HCT116 (cell line): ENCODE measurements around the gene FADS6. TPM values are rescaled to one million over a fixed set of nuclear protein-coding genes. Genes with fewer than 3 reads are reported as not detected.

ENCODE experiments used
- ATAC-seq: fragments of 200-7000 bp; cut with Tn5 transposase; 2 replicates; pipeline ENCODE4 v1.9.1; 2020; ENCODE audit warnings: mild to moderate bottlenecking, moderate library complexity
- BruUV-seq: library from RNA; stranded (reverse); fragments of 400-500 nt; replicated peaks from 2 replicates; lab custom pipeline; 2021; lab: Mats Ljungman, UMichigan
- CTCF ChIA-PET: fragments of 300-600 bp; sonication (Branson Sonifier 250); formaldehyde crosslinking; loops from one replicate; lab custom pipeline; 2021; ENCODE audit warnings: antibody characterized with exemption; lab: Charles Lee
- POLR2A ChIA-PET: fragments of 300-600, 350-600 bp; sonication (Branson Sonifier 250); formaldehyde crosslinking; loops from one replicate; lab custom pipeline; 2021; ENCODE audit warnings: antibody characterized with exemption; lab: Charles Lee
- RAD21 ChIA-PET, 2 experiments: fragments of 300-600 bp; sonication (Branson Sonifier 250); formaldehyde crosslinking; loops; one replicate each; lab custom pipeline; 2023; ENCODE audit warnings: low total read pairs in 2 of 2; ENCODE audit not compliant: uncharacterized antibody in 2 of 2, unreplicated experiment in 2 of 2, low non-redundant PET in 1 of 2; lab: Charles Lee
- DNase-seq: peaks from one replicate; pipeline ENCODE4 v3.0.0-alpha.2; 2010; ENCODE audit warnings: low read depth, low spot score
- H2AFZ ChIP-seq: fragments of 200-600 bp; shearing (Covaris generic), sonication (generic); 2 replicates; pipeline ENCODE4 v1.6.1; 2017; ENCODE audit warnings: low read depth, mixed run types, mixed read lengths, antibody characterized with exemption, low read length; ENCODE audit not compliant: poor library complexity, severe bottlenecking
- H3K27ac ChIP-seq: 2 replicates; pipeline ENCODE4 v1.5.1; 2012; ENCODE audit warnings: low read depth, low read length
- H3K27me3 ChIP-seq: fragments of 200-600 bp; sonication (generic); 2 replicates; pipeline ENCODE4 v1.6.1; 2016; ENCODE audit warnings: mixed run types, low read length, mixed read lengths; ENCODE audit not compliant: insufficient read depth
- H3K36me3 ChIP-seq, 2 experiments: fragments of 200-500 bp in 1 of 2; fragments of 200-600 bp in 1 of 2; sonication (Bioruptor generic) in 1 of 2; sonication (generic) in 1 of 2; 2 replicates each; pipeline versions ENCODE4 v1.5.1 to v1.6.1; 2014 to 2016; ENCODE audit warnings: low read length in 2 of 2, inconsistent platforms in 1 of 2, mixed read lengths in 1 of 2, mixed run types in 1 of 2; ENCODE audit not compliant: insufficient read depth in 2 of 2, control insufficient read depth in 1 of 2
- H3K4me1 ChIP-seq, 2 experiments: fragments of 200-600 bp in 1 of 2; sonication (generic) in 1 of 2; 2 replicates each; pipeline versions ENCODE4 v1.5.1 to v1.6.1; 2012 to 2017; ENCODE audit warnings: low read length in 2 of 2, inconsistent platforms in 1 of 2, mild to moderate bottlenecking in 1 of 2, mixed read lengths in 1 of 2, mixed run types in 1 of 2, moderate library complexity in 1 of 2; ENCODE audit not compliant: insufficient read depth in 2 of 2, control insufficient read depth in 1 of 2
- H3K4me2 ChIP-seq: fragments of 200-600 bp; sonication (generic); 2 replicates; pipeline ENCODE4 v1.6.1; 2017; ENCODE audit warnings: mixed run types, low read length, mixed read lengths
- H3K4me3 ChIP-seq, 2 experiments: fragments of 200-600 bp in 1 of 2; sonication (generic) in 1 of 2; replicated peaks in 1 of 2; 2 replicates each; pipeline ENCODE4 v1.5.1; 2011 to 2016; ENCODE audit warnings: low read length in 2 of 2, control low read depth in 1 of 2, low read depth in 1 of 2, mild to moderate bottlenecking in 1 of 2, mixed read lengths in 1 of 2, mixed run types in 1 of 2
- H3K79me2 ChIP-seq: fragments of 200-600 bp; sonication (generic); 2 replicates; pipeline ENCODE4 v1.6.1; 2017; ENCODE audit warnings: mild to moderate bottlenecking, mixed run types, low read length, moderate library complexity, mixed read lengths; ENCODE audit not compliant: insufficient read depth
- H3K9ac ChIP-seq: fragments of 200-600 bp; sonication (generic); 2 replicates; pipeline ENCODE4 v1.6.1; 2016; ENCODE audit warnings: low read length, mixed read lengths
- H3K9me2 ChIP-seq: fragments of 200-600 bp; sonication (generic), shearing (Covaris generic); 2 replicates; pipeline ENCODE4 v1.6.1; 2017; ENCODE audit warnings: mixed run types, mild to moderate bottlenecking, moderate library complexity; ENCODE audit not compliant: insufficient read depth
- H3K9me3 ChIP-seq, 2 experiments: fragments of 200-500 bp in 1 of 2; fragments of 200-600 bp in 1 of 2; sonication (Bioruptor generic) in 1 of 2; sonication (generic) in 1 of 2; 2 replicates each; pipeline ENCODE4 v1.6.1; 2014 to 2017; ENCODE audit warnings: low read length in 2 of 2, mixed read lengths in 2 of 2, inconsistent platforms in 1 of 2, low read depth in 1 of 2, mild to moderate bottlenecking in 1 of 2, mixed run types in 1 of 2, moderate library complexity in 1 of 2; ENCODE audit not compliant: control insufficient read depth in 1 of 2, insufficient read depth in 1 of 2
- H4K20me1 ChIP-seq: fragments of 200-600 bp; sonication (generic), shearing (Covaris generic); 2 replicates; pipeline ENCODE4 v1.6.1; 2017; ENCODE audit warnings: mixed run types, mild to moderate bottlenecking, moderate library complexity; ENCODE audit not compliant: insufficient read depth
- CEBPB ChIP-seq: IDR thresholded peaks from 2 replicates; pipeline ENCODE4 v1.6.1; 2012; ENCODE audit warnings: low read depth
- EZH2 ChIP-seq: fragments of 200-600 bp; sonication (generic); IDR thresholded peaks from 2 replicates; pipeline ENCODE4 v1.6.1; 2017; ENCODE audit warnings: antibody characterized with exemption, mixed run types
- FOSL1 ChIP-seq: IDR thresholded peaks from 2 replicates; pipeline ENCODE4 v1.6.1; 2012; ENCODE audit warnings: low read depth
- JUND ChIP-seq: IDR thresholded peaks from 2 replicates; pipeline ENCODE4 v1.6.1; 2012
- MAX ChIP-seq: IDR thresholded peaks from 2 replicates; pipeline ENCODE4 v1.6.1; 2012
- RAD21 ChIP-seq: IDR thresholded peaks from 2 replicates; pipeline ENCODE4 v1.6.1; 2012; ENCODE audit warnings: low read depth, mild to moderate bottlenecking
- SP1 ChIP-seq: IDR thresholded peaks from 2 replicates; pipeline ENCODE4 v1.6.1; 2012; ENCODE audit warnings: low read depth
- ZBTB33 ChIP-seq: IDR thresholded peaks from 2 replicates; pipeline ENCODE4 v1.6.1; 2011; ENCODE audit warnings: mild to moderate bottlenecking, low read length, moderate library complexity; ENCODE audit not compliant: insufficient replicate concordance; ENCODE audit errors: extremely low read depth
- ZNF274 ChIP-seq: fragments of 200-500 bp; sonication (Bioruptor generic); IDR thresholded peaks from 2 replicates; pipeline ENCODE4 v1.6.1; 2014; ENCODE audit warnings: mild to moderate bottlenecking, low read depth, low read length, inconsistent platforms
- intact Hi-C: fragments of 100-400 bp; cut with micrococcal nuclease; formaldehyde crosslinking; loops from 2 replicates; pipeline ENCODE4 v1.10.0; 2022
- total RNA-seq: library from RNA; stranded (reverse); gene quantifications from one replicate; pipeline ENCODE4 v1.2.1, GENCODE V29; 2021; ENCODE audit not compliant: unreplicated experiment
- TF ChIP-seq, protein P1 (sequence below): IDR thresholded peaks from 2 replicates; pipeline ENCODE4 v1.6.1; 2012

FADS6 gene
- total RNA-seq, 1 experiment from 2014 or later: not detected

DNA sequence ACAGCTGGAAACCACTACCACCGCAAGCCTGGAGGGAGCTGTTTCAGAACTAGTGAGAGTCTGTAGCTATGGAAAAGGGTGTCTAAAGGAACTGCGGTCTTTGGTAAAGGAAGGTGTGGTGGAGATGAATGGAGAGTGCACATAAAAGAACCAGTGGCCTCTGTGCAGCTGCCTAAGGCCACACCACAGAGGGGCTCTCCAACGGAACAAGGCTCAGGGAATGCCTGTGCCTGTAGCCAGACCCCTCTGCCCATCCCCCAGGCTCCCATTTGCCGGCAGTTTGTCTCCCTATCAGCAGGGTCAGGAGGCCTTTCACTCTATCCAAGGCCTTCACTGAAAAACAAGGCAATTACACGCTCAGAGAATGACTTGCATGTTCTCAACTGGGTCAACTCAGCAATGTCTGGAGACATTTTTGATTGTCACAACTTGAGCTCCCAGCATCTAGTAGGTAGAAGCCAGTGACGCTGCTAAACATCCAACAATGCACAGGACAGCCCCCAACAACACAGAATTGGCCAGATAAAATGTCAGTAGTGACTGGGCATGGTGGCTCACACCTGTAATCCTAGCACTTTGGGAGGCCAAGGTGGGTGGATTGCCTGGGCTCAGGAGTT, 17.3 kb downstream of the FADS6 start:
- Histone ChIP-seq H3K4me1 (peaks cover 14 to 51% of the 10 kb centered on the region in 2 experiments), H3K9ac (no peak overlapping the region), H3K9me3 (no peaks in the 10 kb centered on the region), H3K9me2 (no peaks in the 10 kb centered on the region), H2AFZ (no peak overlapping the region), H3K79me2 (peaks cover 12% of the 10 kb centered on the region), H3K4me2 (0 out of 2 replicates have a peak overlapping the region, but pooled peaks have one; percentile 11), H3K27ac (no peak overlapping the region), H3K36me3 (no peaks in the 10 kb centered on the region), H3K4me3 (no peak overlapping the region), H4K20me1 (no peaks in the 10 kb centered on the region), H3K27me3 (no peaks in the 10 kb centered on the region)
- TF ChIP-seq ZBTB33: no peak
- TF ChIP-seq CEBPB: no peak
- TF ChIP-seq, protein P1, sequence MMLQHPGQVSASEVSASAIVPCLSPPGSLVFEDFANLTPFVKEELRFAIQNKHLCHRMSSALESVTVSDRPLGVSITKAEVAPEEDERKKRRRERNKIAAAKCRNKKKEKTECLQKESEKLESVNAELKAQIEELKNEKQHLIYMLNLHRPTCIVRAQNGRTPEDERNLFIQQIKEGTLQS: no peak
- TF ChIP-seq MAX: no peak
- TF ChIP-seq JUND: no peak
- TF ChIP-seq RAD21: no peak
- TF ChIP-seq ZNF274: no peak
- no peak for TF ChIP-seq FOSL1
- no peak for TF ChIP-seq EZH2
- no peak for TF ChIP-seq SP1
- DNase-seq (no peak), ATAC-seq (no peak)
- intact Hi-C loops: no loop called here
- RAD21 ChIA-PET: interaction anchor here in 1 of 2 experiments (1.0 kb wide), 1 partner anchor 30 kb away, joined by 3 read pairs; no protein-coding TSS in a partner anchor
- POLR2A ChIA-PET: interaction anchor here (1.3 kb wide), 1 partner anchor 30 kb away, joined by 3 read pairs; no protein-coding TSS in a partner anchor
- CTCF ChIA-PET: no interaction called here
- no TSS peak for BruUV-seq
